Right renal cortex interstitium (tissue), 3 donors: ENCODE results near the gene ELOVL6. TPM values are rescaled to one million over a fixed set of nuclear protein-coding genes. Genes with fewer than 3 reads are reported as not detected.

Experiments used
- DNase-seq, 3 donors: peaks; one replicate each; pipeline ENCODE4 v3.0.0-alpha.2; 2013; ENCODE audit warnings: low read depth in 3 of 3, low spot score in 2 of 3
- polyA plus RNA-seq, 3 donors: library from polyadenylated mRNA; unstranded; fragments of 120-200 nt; gene quantifications; one replicate each; pipeline ENCODE4 v1.2.1, GENCODE V29; 2013; ENCODE audit not compliant: insufficient read length in 3 of 3

The ELOVL6 gene
- polyA plus RNA-seq, 3 donors: 31.5 to 36.7 (median 33.5) TPM

DNA sequence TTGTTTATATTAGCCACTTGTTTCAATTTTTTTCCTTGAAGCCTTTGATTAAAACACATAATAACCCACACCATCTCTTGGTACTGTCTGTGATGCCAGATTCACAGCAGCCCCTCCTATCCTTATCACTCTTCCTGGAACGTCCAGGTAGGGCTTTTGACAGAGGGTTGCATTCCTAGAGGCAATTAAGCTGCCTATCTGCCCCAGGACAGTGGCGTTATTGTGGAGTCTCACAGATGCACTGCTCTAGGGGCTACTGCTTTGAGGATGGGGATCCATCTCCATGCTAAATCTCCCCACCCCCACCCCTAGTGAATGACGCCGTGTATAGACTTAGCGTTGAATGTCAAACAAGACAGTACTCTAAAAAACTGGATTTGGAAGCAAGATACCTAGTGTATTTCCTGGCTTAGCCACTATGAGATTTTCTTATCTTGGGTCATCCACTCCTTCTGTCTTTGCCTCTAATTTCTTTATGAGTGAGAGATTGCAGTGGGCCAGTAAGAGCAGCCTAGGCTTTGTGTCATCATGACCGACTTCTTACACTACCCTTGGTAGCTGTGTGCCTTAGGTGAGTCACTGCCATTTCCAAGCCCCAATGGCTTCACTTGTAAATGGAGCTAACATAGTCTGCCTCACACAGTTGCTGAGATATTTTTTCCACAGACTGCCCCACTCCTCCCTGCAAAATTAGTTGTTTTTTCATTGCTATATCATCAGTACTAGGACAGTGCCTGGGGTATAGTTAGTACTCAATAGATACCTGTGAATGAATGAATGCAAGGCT, 194.8 kb downstream of the ELOVL6 start:
- DNase-seq: no peak

DNA sequence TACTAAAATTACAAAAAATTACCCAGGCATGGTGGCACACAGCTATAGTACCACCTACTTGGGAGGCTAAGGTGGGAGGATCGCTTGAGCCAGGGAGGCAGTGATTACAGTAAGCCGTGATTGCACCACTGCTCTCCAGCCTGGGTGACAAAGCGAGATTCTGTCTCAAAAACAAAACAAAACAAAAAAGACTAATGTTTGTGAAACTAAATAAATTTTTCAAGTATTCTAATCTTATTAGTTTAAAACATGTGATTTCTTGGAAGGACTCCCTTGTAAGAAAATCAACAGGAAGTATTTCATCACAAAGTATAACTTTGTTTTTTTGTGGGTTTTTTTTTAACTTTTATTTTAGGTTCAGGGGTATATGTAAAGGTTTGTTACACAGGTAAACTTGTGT, 196.1 kb downstream of the ELOVL6 start:
- DNase-seq: no peak

DNA sequence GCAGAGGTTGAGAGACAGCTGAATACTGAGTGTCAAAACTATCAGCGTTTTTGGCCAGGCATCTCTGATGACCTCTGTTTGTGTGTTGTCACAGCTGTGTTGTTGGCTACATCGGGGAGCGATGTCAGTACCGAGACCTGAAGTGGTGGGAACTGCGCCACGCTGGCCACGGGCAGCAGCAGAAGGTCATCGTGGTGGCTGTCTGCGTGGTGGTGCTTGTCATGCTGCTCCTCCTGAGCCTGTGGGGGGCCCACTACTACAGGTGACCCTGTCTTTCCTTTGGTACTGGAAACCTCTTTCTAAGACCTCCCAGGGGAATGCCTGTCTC, 198.9 kb downstream of the ELOVL6 start:
- no peak for DNase-seq

DNA sequence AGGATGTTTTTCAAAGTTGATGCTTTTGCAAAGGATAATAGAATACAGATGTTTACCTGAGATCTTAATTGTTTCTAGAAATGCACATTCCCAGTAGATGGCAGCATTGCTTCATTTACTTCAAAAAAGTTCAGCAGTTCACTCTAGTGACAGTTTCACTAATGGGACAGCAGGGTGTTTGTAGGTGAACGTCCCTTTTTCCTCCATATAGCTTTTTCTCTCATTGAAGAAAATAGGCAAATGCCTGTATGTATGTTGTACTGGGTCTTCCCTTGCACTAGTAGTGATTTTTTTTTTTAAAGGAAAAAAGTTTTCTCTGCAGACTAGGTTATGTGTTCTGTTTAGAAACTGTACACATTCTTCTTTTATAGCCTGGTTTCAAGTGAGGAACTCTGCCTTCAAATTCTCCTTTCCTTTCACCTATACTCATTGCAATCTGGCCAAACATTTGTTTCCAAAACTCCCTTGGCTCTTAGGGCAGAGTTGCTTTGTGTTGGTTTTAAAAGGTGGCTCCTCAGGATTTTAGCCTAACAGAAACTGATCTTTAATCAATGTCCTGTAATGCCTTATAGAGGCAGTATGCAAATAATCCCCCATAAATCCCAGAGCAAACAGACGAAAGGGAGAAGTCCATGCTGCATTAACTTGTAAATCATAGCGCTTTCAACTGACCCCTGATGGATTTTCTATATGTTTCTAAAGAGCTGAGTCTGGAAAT, 199.4 kb downstream of the ELOVL6 start:
- DNase-seq: no peak

- no peak for DNase-seq
These were observed 201.9 kb downstream of the ELOVL6 start for GRCh38 chr4:109996526-109996925.
